Measurements from ENCODE around the gene CELSR1. TPM values are rescaled to one million over a fixed set of nuclear protein-coding genes. Genes with fewer than 3 reads are reported as not detected.

The CELSR1 gene
- total and polyA plus RNA-seq, 2 of the 13 experiments (the other 11 are each of a cell fraction or from before 2014, with no cell fraction given): 0.78 to 1.8 TPM

- TF ChIP-seq ZNF737 (CRISPR knock-in tag; IDR thresholded peaks at IDR 0.05; ENCODE audit: borderline replicate concordance) (no peak), MXD3 (CRISPR knock-in tag; IDR thresholded peaks at IDR 0.05) (0 out of 2 replicates have a peak, but pooled peaks have one; percentile 21), TGIF2 (CRISPR knock-in tag; IDR thresholded peaks at IDR 0.05) (0 out of 2 replicates have a peak, but pooled peaks have one; percentile 31), RNF2 (conservative IDR thresholded peaks at IDR 0.05; ENCODE audit: low read depth) (0 out of 2 replicates have a peak, but pooled peaks have one; percentile 44), MED13 (CRISPR knock-in tag; IDR thresholded peaks at IDR 0.05) (no peak), KDM3A (CRISPR knock-in tag; IDR thresholded peaks at IDR 0.05; ENCODE audit: low read depth) (peak; percentile 36; the same call in 1 of the 2 replicates), SRY (CRISPR knock-in tag; IDR thresholded peaks at IDR 0.05) (0 out of 2 replicates have a peak, but pooled peaks have one; percentile 55), SNRNP70 (IDR thresholded peaks at IDR 0.05; ENCODE audit: low read depth, low read length) (no peak), KDM2A (CRISPR knock-in tag; IDR thresholded peaks at IDR 0.05; ENCODE audit: borderline replicate concordance, low read depth) (peak; percentile 58; the same call in 1 of the 2 replicates), DNMT1 (CRISPR knock-in tag; IDR thresholded peaks at IDR 0.05) (peak; percentile 14; the same call in 1 of the 2 replicates), NFE2L1 (CRISPR knock-in tag; IDR thresholded peaks at IDR 0.05; ENCODE audit: borderline replicate concordance) (no peak), HNF4G (IDR thresholded peaks at IDR 0.05; ENCODE audit: borderline replicate concordance, low read depth, low read length) (no peak), HNF4G (CRISPR knock-in tag; IDR thresholded peaks at IDR 0.05; ENCODE audit: borderline replicate concordance, low read depth) (no peak; the same call in 1 of the 2 replicates), MAX (IDR thresholded peaks at IDR 0.05) (peak; percentile 75), FOSL2 (CRISPR knock-in tag; IDR thresholded peaks at IDR 0.05) (peak; percentile 43; the same call in 1 of the 2 replicates), STAG1 (CRISPR knock-in tag; IDR thresholded peaks at IDR 0.05) (peak; percentile 83), SP4 (CRISPR knock-in tag; IDR thresholded peaks at IDR 0.05) (no peak), MED1 (CRISPR knock-in tag; IDR thresholded peaks at IDR 0.05) (no peak; the same call in 1 of the 2 replicates), POLR2G (IDR thresholded peaks at IDR 0.05; ENCODE audit: low read depth, low read length) (0 out of 2 replicates have a peak, but pooled peaks have one; percentile 26), CCAR2 (optimal IDR thresholded peaks at IDR 0.05; ENCODE audit: low read depth, low read length) (no peak)
- TF ChIP-seq, protein P1, sequence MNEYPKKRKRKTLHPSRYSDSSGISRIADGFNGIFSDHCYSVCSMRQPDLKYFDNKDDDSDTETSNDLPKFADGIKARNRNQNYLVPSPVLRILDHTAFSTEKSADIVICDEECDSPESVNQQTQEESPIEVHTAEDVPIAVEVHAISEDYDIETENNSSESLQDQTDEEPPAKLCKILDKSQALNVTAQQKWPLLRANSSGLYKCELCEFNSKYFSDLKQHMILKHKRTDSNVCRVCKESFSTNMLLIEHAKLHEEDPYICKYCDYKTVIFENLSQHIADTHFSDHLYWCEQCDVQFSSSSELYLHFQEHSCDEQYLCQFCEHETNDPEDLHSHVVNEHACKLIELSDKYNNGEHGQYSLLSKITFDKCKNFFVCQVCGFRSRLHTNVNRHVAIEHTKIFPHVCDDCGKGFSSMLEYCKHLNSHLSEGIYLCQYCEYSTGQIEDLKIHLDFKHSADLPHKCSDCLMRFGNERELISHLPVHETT (CRISPR knock-in tag; conservative IDR thresholded peaks at IDR 0.05): no peak
- TF ChIP-seq, protein P2, sequence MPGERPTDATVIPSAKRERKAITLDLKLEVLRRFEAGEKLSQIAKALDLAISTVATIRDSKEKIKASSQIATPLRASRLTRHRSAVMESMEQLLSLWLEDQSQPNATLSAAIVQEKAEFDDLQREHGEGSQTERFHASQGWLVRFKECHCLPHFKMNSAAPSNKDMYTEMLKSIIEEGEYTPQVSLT (CRISPR knock-in tag; IDR thresholded peaks at IDR 0.05; ENCODE audit: borderline replicate concordance, low read depth): no peak
- TF ChIP-seq, protein P3, sequence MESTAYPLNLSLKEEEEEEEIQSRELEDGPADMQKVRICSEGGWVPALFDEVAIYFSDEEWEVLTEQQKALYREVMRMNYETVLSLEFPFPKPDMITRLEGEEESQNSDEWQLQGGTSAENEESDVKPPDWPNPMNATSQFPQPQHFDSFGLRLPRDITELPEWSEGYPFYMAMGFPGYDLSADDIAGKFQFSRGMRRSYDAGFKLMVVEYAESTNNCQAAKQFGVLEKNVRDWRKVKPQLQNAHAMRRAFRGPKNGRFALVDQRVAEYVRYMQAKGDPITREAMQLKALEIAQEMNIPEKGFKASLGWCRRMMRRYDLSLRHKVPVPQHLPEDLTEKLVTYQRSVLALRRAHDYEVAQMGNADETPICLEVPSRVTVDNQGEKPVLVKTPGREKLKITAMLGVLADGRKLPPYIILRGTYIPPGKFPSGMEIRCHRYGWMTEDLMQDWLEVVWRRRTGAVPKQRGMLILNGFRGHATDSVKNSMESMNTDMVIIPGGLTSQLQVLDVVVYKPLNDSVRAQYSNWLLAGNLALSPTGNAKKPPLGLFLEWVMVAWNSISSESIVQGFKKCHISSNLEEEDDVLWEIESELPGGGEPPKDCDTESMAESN (CRISPR knock-in tag; conservative IDR thresholded peaks at IDR 0.05): no peak
- TF ChIP-seq, protein P4, sequence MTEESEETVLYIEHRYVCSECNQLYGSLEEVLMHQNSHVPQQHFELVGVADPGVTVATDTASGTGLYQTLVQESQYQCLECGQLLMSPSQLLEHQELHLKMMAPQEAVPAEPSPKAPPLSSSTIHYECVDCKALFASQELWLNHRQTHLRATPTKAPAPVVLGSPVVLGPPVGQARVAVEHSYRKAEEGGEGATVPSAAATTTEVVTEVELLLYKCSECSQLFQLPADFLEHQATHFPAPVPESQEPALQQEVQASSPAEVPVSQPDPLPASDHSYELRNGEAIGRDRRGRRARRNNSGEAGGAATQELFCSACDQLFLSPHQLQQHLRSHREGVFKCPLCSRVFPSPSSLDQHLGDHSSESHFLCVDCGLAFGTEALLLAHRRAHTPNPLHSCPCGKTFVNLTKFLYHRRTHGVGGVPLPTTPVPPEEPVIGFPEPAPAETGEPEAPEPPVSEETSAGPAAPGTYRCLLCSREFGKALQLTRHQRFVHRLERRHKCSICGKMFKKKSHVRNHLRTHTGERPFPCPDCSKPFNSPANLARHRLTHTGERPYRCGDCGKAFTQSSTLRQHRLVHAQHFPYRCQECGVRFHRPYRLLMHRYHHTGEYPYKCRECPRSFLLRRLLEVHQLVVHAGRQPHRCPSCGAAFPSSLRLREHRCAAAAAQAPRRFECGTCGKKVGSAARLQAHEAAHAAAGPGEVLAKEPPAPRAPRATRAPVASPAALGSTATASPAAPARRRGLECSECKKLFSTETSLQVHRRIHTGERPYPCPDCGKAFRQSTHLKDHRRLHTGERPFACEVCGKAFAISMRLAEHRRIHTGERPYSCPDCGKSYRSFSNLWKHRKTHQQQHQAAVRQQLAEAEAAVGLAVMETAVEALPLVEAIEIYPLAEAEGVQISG (CRISPR knock-in tag; IDR thresholded peaks at IDR 0.05): peak; percentile 31; the same call in 1 of the 2 replicates
These were observed 146.6 kb downstream of the CELSR1 start (continued) for GRCh38 chr22:46390652-46391301.
